ENCODE data around the gene ZBTB5. TPM values are rescaled to one million over a fixed set of nuclear protein-coding genes. Genes with fewer than 3 reads are reported as not detected.

ZBTB5 gene
- total and polyA plus RNA-seq, 9 of the 15 experiments (the other 6 are each of a cell fraction or from before 2014, with no cell fraction given): 2.3 to 43.2 (median 15.5) TPM

- TF ChIP-seq SIX5 (IDR thresholded peaks at IDR 0.05; ENCODE audit: borderline replicate concordance in 1 of 2, insufficient read depth in 1 of 2, low read depth in 1 of 2, low read length in 2 of 2) (no peak), MED1 (CRISPR knock-in tag; IDR thresholded peaks at IDR 0.05; ENCODE audit: borderline replicate concordance) (no peak), DLX4 (CRISPR knock-in tag; IDR thresholded peaks at IDR 0.05) (no peak), ZNF507 (tag; conservative IDR thresholded peaks at IDR 0.05) (no peak)
These were observed 23.4 kb downstream of the ZBTB5 start (continued) for GRCh38 chr9:37441776-37442370.

- ATAC-seq: no peak
- in situ Hi-C loops (cut with MboI) (no loop called here), intact Hi-C loops (cut with micrococcal nuclease) (no loop called here)
- no peak overlapping the region for H3K4me2 ChIP-seq (ENCODE audit: insufficient read depth, low read length)
- H2AFZ ChIP-seq (ENCODE audit: low read depth, low read length): no peak overlapping the region
- H4K20me1 ChIP-seq (replicated peaks; ENCODE audit: control insufficient read depth, insufficient read depth, low read length): peaks cover 12% of the 10 kb centered on the region; the same call in 1 of the 2 replicates
- DNase-seq (ENCODE audit: extremely low read depth in 1 of 4, low spot score in 3 of 4): no peak
- BruUV-seq (replicated peaks): no TSS peak
- 85% methylated on average over 3 of the region's 3 CpGs for WGBS (ENCODE audit: insufficient coverage, low coverage, missing lambda C conversion rate)
- ChIA-PET POLR2A (interaction anchor here (1.0 to 1.7 kb wide), 3 partner anchors 9 to 28 kb away, joined by 3 to 4 read pairs (median 4); no protein-coding TSS in a partner anchor), CTCF (ENCODE audit: low intra/inter-chr PET ratio) (no interaction called here)
- H3K4me3 ChIP-seq: no peak overlapping the region
- no peaks in the 10 kb centered on the region for H3K9me3 ChIP-seq (replicated peaks; ENCODE audit: control insufficient read depth, insufficient read depth, low read depth, low read length)
- H3K4me1 ChIP-seq (replicated peaks in 1 of 2; ENCODE audit: control insufficient read depth in 2 of 2, insufficient read depth in 2 of 2, low read length in 2 of 2): no peaks in the 10 kb centered on the region
- H3K27ac ChIP-seq (ENCODE audit: extremely low read depth, low read depth, low read length): no peak overlapping the region
- no peaks in the 10 kb centered on the region for H3K27me3 ChIP-seq (ENCODE audit: control insufficient read depth in 2 of 2, insufficient read depth in 2 of 2, low read length in 2 of 2)
- FAIRE-seq: peak; percentile 15
- no peak overlapping the region for H3K9ac ChIP-seq (ENCODE audit: insufficient read depth in 1 of 2, low read depth in 2 of 2, low read length in 2 of 2)
- H3K79me2 ChIP-seq (ENCODE audit: control insufficient read depth, insufficient read depth, low read length): peaks cover 15% of the 10 kb centered on the region; the same call in 2 of the 3 replicates
- peaks cover 95% of the 10 kb centered on the region for H3K36me3 ChIP-seq (ENCODE audit: control insufficient read depth, insufficient read depth, low read length)
- H3K9me1 ChIP-seq (ENCODE audit: control insufficient read depth, insufficient read depth, low read length): no peaks in the 10 kb centered on the region
- TF ChIP-seq CLOCK (CRISPR knock-in tag; IDR thresholded peaks at IDR 0.05; ENCODE audit: borderline replicate concordance): no peak
- TF ChIP-seq SMAD4 (CRISPR knock-in tag; conservative IDR thresholded peaks at IDR 0.05): no peak
- TF ChIP-seq HCFC1 (IDR thresholded peaks at IDR 0.05; ENCODE audit: low read depth, low read length): no peak
- no peak for TF ChIP-seq KLF13 (tag; IDR thresholded peaks at IDR 0.05; ENCODE audit: borderline replicate concordance, low read depth)
- TF ChIP-seq NCOR1 (IDR thresholded peaks at IDR 0.05): no peak
- TF ChIP-seq ARNT (IDR thresholded peaks at IDR 0.05): no peak
- no peak for TF ChIP-seq XRCC5 (IDR thresholded peaks at IDR 0.05; ENCODE audit: low read depth, low read length)
- TF ChIP-seq NFYB (IDR thresholded peaks at IDR 0.05; ENCODE audit: extremely low read depth, insufficient read length): no peak
- TF ChIP-seq ZKSCAN3 (CRISPR knock-in tag; IDR thresholded peaks at IDR 0.05): no peak
- 0 out of 2 replicates have a peak, but pooled peaks have one; percentile 21 for TF ChIP-seq POLR2G (IDR thresholded peaks at IDR 0.05; ENCODE audit: low read depth, low read length)
- 0 out of 2 replicates have a peak, but pooled peaks have one; percentile 14 for TF ChIP-seq RBFOX2 (IDR thresholded peaks at IDR 0.05; ENCODE audit: low read depth, low read length)
These were observed 26.9 kb downstream of the ZBTB5 start for GRCh38 chr9:37438359-37438758.

Measured in K562 (cell line).